Osteocyte (in vitro differentiated cells): ENCODE results near the gene SAG. TPM values are rescaled to one million over a fixed set of nuclear protein-coding genes. Genes with fewer than 3 reads are reported as not detected.

ENCODE experiments used
- DNase-seq: peaks from one replicate; pipeline ENCODE4 v3.0.0; 2021; ENCODE audit warnings: mixed read lengths; ENCODE audit not compliant: unreplicated experiment; ENCODE audit errors: extremely low spot score
- H3K27ac Mint-ChIP-seq: one replicate; pipeline ENCODE4 v1.8.0; 2021; ENCODE audit warnings: mild to moderate bottlenecking, mixed read lengths; ENCODE audit not compliant: unreplicated experiment
- H3K27me3 Mint-ChIP-seq: one replicate; pipeline ENCODE4 v1.8.0; 2021; ENCODE audit warnings: mixed read lengths; ENCODE audit not compliant: unreplicated experiment
- H3K36me3 Mint-ChIP-seq: one replicate; pipeline ENCODE4 v1.8.0; 2021; ENCODE audit warnings: mixed read lengths; ENCODE audit not compliant: unreplicated experiment
- H3K4me1 Mint-ChIP-seq: one replicate; pipeline ENCODE4 v1.8.0; 2021; ENCODE audit warnings: mixed read lengths; ENCODE audit not compliant: unreplicated experiment
- H3K4me3 Mint-ChIP-seq: one replicate; pipeline ENCODE4 v1.8.0; 2021; ENCODE audit warnings: mild to moderate bottlenecking, moderate library complexity, mixed read lengths; ENCODE audit not compliant: unreplicated experiment
- H3K9me3 Mint-ChIP-seq: one replicate; pipeline ENCODE4 v1.8.0; 2021; ENCODE audit warnings: mixed read lengths; ENCODE audit not compliant: unreplicated experiment
- CTCF ChIP-seq: fragments of 200-600 bp; sonication (generic); IDR thresholded peaks from 2 replicates; pipeline ENCODE4 v1.5.0; 2021; ENCODE audit warnings: antibody characterized with exemption, mild to moderate bottlenecking, moderate library complexity
- total RNA-seq: library from RNA; stranded (reverse); gene quantifications from 2 replicates; pipeline ENCODE4 v1.2.1, GENCODE V29; 2021

SAG gene
- total RNA-seq, 1 donor from 2014 or later: not detected

- DNase-seq: no peak
- Mint-ChIP-seq H3K4me1 (no peaks in the 10 kb centered on the region), H3K27ac (no peak overlapping the region), H3K9me3 (no peaks in the 10 kb centered on the region), H3K4me3 (no peak overlapping the region), H3K27me3 (no peaks in the 10 kb centered on the region), H3K36me3 (peaks cover 43% of the 10 kb centered on the region)
- no peak for TF ChIP-seq CTCF
Measured at GRCh38 chr2:233295891-233296290, 11.7 kb upstream of the SAG start.

GRCh38 chr2:233297076-233297475, 10.5 kb upstream of the SAG start:
- TF ChIP-seq CTCF: no peak
- no peak overlapping the region for H3K4me3 Mint-ChIP-seq
- no peaks in the 10 kb centered on the region for H3K9me3 Mint-ChIP-seq
- no peak overlapping the region for H3K27ac Mint-ChIP-seq
- H3K36me3 Mint-ChIP-seq: peaks cover 36% of the 10 kb centered on the region
- no peaks in the 10 kb centered on the region for H3K27me3 Mint-ChIP-seq
- DNase-seq: no peak
- H3K4me1 Mint-ChIP-seq: no peaks in the 10 kb centered on the region

GRCh38 chr2:233300401-233300800, 7.2 kb upstream of the SAG start:
- H3K36me3 Mint-ChIP-seq: peaks cover 5% of the 10 kb centered on the region
- no peaks in the 10 kb centered on the region for H3K27me3 Mint-ChIP-seq
- TF ChIP-seq CTCF: no peak
- no peak for DNase-seq
- H3K4me3 Mint-ChIP-seq: no peak overlapping the region
- no peaks in the 10 kb centered on the region for H3K4me1 Mint-ChIP-seq
- H3K27ac Mint-ChIP-seq: no peak overlapping the region
- H3K9me3 Mint-ChIP-seq: no peaks in the 10 kb centered on the region

- DNase-seq: no peak
- no peaks in the 10 kb centered on the region for H3K4me1 Mint-ChIP-seq
- H3K36me3 Mint-ChIP-seq: no peaks in the 10 kb centered on the region
- H3K27me3 Mint-ChIP-seq: no peaks in the 10 kb centered on the region
- no peak overlapping the region for H3K4me3 Mint-ChIP-seq
- no peaks in the 10 kb centered on the region for H3K9me3 Mint-ChIP-seq
- no peak for TF ChIP-seq CTCF
- no peak overlapping the region for H3K27ac Mint-ChIP-seq
Measured at GRCh38 chr2:233301248-233301647, 6.4 kb upstream of the SAG start.

- Mint-ChIP-seq H3K4me3 (no peak overlapping the region), H3K4me1 (no peaks in the 10 kb centered on the region), H3K27me3 (no peaks in the 10 kb centered on the region), H3K9me3 (no peaks in the 10 kb centered on the region), H3K36me3 (no peaks in the 10 kb centered on the region), H3K27ac (no peak overlapping the region)
- DNase-seq: no peak
- TF ChIP-seq CTCF: no peak
Measured at GRCh38 chr2:233301811-233302210, 5.8 kb upstream of the SAG start.
